ENCODE data around the gene SEZ6L2.
"Not testable (repeated sequence)": the region's sequence is repeated elsewhere in the genome, so short reads cannot be mapped to it uniquely, and the experiment has no call there.

SEZ6L2 gene

DNA sequence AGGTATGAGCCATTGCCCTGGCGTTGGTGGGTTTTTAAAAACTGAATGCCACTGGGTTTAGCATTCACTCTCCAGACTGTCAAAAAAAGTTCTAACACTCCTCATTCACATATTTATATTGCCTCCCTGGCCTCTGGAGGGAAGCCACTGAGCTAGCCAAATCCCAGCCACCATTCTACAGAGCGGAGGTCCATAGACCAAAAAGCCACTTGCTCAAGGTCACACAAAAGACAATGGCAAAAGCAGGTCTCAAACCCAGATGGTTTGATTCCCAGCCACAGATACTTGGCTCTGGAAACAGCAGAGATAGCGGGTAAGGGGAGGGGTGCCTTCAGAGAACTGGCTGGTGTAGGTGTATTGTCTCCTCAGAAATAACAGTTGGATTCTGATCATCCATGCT lies 18.3 kb downstream of the SEZ6L2 start:
- DNase-seq: no peak

DNA sequence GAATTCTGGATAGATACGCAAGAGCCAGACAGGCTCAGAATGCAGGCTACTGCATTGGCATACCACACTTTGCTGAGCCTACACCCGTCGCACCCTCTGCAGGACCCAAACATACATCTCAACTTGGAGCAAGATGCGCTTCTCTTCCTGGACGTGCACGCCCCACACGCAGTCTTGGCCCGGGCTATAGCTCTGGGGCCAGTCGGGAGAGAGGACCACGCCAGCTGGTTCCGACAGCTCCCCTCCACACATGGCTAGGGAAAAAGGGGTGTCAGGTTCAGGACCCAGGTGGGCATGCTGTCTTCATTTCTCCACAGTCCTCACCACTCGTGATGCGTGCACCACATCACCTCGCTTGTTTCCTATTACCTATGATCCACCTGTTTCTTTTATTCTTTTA lies 21.2 kb downstream of the SEZ6L2 start:
- DNase-seq: no peak

DNA sequence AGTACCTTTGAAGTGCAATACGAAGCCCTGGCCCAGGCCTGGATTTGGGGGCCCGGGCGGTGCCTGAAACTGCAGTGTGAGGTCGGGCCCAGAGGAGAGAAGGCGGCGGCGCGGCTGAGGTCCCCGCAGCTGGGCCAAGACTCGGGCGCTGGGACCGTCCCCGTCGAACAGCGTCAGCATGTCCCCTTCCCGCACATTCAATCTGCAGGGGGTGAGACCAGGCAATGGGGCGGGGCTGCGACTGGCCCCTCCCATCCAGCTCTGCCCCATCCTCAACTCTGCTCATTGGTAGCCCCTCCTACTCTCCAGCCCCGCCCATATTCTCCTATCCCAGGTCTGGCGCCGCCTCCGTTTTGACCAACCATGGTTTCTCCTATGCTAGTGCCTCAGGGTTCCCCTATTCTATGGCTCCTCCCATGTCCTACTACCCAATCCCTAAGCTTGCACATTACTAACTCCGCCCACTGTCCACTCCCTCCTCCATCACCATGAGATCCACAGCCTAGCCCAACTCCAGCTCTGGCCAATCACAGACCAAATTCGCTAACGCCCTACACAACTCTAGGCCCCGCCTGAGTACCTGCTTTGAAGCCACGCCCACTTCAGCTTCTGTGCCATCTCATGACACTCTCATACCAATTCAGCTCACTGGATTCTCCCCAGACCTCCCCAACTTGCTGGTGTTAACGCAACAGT lies 21.9 kb downstream of the SEZ6L2 start:
- peak; percentile 68 to 69 for DNase-seq

DNA sequence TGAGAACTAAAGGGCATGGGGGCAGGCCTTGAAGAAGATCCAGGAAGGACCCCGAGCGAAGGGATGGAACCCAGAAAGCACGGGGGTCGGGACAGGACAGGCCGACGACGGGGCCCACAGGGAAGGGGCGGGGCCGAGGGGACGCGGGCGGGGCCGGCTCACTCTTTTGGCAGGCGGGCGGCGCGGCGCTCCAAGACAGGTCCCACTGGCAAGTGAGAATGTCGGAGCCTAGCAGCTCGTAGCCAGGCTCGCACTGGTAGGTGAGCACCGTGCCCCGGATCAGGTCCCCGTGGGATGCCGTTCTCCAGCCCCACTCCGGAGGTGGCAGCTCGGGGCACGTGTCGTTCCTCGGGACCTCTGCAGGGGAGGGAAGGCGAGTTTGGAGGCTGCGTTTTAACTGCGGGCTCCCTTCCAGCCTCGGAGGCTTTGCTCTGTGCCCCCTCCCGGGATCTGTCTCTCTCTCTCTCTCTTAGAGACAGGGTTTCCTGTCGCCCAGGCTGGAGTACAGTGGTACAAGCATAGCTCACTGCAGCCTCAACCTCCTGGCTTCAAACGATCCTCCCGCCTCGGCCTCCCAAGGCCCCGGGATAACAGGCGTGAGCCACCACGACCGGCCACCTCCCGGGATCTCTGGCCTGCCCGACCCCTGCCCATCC lies 22.6 kb downstream of the SEZ6L2 start:
- peak in 1 of 2 donors; percentile 35 for DNase-seq

DNA sequence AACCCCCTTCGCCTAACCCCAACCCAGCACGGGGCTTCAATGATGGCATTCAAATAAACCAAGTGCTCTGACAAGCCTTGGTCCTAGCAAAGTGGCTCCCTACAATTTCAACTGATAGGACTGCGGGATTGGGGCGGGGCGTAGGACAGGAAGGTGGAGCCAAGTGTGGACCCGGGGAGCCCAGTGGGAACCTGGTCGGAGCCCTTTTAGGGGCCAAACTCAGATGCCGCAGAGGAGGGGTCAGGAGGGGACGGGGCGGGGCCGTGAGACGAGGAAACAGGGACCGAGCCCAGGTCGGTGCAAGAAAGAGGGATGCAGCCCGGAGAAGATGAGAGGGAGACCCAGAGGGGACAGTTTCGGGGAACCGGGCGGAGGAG lies 23.1 kb downstream of the SEZ6L2 start:
- no peak for DNase-seq

DNA sequence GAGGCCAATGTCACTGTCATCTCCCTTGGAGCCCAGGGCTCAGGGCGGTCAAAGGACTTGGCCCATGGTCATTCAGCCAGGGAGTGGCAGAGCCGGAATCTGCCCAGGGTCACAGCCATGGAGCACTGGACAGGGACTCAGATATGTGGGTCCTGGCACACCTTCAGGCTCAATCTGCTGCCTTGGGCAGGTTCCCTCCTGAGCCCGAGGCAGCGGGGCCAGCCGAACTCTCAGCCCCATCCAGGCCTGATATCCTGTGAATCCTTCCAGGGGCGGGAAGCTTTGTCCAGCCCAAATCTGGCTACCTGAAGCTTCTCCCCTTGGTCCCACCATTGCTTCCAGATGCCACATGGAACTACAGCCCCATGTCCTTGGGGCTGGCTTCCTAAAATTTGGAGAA lies 24.1 kb downstream of the SEZ6L2 start:
- no peak for DNase-seq

DNA sequence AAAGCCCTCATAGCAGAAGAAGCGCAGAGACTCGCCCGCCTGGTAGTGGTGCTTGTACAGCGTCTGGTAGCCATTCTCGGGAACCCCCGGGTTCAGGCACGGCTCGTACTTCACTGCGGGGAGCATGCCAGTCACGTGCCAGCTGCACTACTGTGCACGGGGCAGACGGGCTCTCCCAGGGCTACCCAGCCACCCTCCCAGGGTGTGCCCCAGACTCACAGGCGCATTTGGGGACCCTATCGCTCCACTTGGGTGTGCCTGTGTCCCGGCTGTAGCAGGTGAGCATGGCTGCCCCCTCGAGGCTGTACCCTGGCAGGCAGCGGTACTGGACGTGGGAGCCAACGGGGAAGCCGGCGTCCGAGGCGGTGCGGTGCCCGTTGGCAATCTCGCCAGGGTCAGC lies 26.0 kb downstream of the SEZ6L2 start:
- no peak for DNase-seq

DNA sequence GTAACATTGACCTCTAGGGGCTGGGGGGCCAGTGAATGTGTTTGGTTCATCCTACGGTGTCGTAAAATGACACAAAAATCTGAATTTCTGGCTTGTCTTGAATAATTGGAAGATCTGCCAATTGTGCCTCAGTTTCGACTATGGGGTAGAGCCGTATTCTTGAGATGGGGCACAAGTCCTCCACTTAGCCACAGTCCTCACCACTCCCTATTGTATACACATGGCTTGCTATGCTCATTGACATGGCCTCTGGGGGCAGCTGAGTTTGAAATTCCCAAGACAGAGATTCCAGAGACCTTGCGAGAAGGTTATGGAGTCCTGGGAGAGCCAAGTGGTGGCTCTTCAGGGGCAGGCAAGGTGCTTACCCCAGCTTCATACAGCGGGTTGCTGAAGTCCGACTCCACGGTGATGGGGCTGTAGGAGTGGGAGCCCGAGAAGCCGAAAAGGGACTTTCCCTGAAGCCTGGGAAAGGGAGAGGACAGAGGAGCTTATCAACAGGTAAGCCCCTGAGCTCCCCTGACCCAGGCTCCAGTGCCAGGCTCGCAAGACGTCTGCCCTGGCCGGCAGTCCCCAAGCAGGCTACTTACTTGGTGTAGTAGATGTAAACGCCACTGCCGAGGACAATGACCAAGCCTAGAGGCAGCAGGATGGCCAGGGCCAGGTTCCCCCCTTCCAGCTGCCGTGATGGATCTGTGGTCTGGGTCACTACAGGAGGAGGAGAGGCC lies 27.4 kb downstream of the SEZ6L2 start:
- DNase-seq: no peak

DNA sequence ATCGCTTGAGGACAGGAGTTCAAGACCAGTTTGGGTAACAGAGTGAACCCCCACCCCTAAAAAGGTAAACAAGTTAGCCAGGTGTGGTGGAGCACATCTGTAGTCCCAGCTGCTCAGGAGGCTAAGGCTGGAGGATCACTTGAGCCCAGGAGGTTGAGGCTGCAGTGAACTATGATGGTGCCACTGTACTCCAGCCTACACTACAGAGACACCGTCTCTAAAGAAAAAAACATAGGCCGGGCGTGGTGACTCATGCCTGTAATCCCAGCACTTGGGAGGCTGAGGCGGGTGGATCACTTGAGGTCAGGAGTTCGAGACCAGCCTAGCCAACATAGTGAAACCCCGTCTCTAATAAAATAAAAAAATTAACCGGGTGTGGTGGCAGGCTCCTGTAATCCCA lies 30.3 kb downstream of the SEZ6L2 start:
- DNase-seq: not testable (repeated sequence)

DNA sequence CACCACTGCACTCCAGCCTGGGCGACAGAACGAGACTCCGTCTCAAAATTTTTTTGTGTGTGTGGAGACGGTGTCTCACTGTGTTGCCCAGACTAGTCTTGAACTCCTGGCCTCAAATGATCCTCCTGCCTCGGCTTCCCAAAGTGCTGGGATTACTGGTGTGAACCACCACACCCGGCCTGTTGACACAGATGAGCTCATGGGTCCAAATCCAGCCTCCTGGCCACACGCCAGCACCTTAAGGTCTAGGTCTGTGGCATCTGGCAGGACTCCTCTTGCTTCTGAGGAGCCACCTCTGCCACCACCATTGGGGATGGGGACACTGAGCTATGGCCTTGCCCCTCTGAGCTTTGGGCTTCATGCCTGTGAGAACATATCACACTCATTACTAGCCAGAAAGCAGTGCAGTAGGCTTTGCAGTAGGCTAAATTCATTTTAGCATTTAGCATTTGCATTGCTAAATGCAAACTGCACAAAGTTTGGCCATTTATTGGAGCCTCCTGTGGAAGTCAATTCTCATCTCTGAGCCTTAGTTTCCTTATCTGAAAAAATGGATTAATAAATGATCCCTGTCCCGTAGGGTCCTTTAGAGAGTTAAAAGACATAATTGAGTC lies 30.8 kb downstream of the SEZ6L2 start:
- DNase-seq: no peak

DNA sequence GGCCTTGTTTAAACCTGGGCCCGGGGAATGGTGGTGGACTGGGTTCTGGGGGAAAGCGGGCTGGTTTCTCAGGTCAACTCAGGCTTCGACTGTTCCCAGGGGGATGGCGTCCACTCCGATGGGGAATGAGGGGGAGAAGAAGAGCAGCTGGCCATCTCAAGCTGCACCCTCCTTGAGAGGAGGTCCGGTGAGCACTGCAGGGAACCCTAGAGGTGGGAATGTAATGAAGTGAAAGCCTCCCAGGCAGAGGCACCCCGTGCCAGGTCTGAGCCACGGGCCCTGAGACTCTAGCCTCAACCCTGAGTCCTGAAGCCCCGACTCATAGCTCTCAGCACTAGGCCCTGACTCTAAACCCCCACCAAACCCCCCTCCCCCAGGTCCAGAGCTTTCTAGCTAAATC lies 35.1 kb downstream of the SEZ6L2 start:
- DNase-seq: no peak

DNA sequence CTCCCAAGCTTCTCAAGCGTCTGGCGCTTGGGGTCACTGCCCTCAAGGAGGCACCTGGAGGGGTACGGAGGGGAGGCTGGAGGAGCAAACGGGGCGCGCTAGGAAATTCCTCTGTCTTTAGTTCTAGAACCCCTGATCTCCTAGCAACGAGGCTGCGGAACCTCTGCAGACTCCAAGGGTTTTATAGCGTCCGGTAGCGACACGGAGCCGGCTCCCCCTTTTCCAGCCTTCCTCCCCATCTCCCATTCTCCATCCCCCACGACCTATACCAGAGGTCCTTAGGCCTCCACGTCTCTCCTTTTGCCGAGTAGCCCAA lies 35.7 kb downstream of the SEZ6L2 start:
- no peak for DNase-seq

DNA sequence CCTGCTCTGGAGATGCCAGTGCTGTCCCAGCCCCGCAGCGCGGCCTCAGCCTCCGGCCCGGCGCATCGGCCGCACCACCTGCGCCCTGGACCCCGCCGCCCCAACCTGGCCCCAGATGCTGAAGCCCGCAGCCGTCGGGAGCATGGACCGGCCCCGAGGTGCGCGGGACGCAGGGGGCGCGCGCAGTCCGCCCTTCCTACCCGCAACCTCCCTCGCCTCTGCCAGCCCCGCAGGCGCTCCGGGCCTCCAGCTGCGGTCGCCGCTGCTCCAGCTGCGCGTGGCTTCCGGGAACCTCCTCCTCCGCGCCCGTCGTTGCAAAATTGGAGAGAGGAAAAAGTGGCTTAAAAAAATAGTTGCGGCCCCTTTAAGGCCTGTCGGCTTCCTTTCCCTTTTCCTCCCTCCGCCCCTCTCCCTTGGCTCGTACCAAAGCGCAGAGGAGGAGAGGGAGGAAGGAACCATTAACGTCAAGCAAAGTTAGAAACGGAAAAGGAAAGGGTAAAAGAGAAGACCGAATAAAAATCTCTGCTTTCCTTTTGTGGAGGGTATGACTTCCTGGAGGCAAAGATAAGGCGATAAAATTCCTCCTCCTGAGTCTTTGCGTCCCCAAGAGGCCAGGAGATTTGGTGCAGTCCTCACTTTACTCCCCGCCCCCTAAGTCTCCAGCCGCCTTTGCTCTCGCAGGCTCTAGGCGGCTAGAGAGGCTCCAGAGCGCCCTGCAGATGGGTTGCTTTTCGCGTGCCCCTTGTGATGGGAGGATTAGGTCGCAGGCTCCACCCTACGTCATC lies 36.3 kb downstream of the SEZ6L2 start, which contains the start of gene CDIPT:
TSS of gene CDIPT (minus strand) at position 343 of the 785 bp plus-strand sequence. CDS start 369 bp downstream, outside the sequence.
- DNase-seq: peak; percentile 95 to 97

DNA sequence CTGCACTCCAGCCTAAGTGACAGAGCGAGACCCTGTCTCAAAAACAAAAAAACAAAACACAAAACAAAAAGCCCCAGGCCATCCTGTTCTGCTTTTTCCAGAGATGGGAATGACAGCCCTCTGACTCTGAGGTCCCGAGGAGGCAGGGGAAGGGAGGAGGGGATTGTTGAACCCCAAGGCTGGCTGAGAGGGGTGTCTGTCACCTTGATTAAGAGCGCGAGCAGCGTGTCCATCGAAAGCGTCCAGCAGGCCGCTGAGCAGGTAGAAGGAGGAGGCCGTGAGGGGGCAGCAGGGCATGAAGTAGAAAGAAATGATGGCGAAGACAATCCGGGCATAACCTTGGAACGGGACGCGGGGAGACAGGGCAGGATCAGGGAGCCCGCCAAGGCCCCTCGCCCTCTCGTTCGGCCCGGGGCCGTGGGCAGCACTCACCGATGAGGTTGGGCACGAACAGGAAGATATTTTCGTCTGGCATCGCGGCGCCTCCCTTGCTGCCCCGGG lies 36.9 kb downstream of the SEZ6L2 start:
- peak in 1 of 2 donors; percentile 15 for DNase-seq

DNA sequence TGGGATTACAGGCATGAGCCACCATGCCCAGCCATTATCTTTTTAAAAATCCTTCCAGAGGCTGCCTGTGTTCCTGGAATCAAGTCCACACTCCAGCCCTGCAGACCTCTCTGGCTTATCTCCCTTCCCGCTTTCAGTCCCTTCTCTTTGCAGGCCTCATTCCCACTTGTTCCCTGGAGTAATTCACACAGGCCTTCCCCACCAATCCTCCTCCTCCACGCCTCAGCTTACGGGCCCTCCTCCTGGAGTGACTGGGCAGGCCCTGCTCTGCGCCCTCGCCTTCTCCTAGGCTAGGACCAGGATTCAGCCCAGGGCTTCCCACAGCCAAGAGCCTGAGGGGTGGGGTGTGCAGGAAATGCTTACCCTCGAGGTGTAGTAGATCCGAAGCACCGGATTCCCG lies 39.1 kb downstream of the SEZ6L2 start:
- DNase-seq: no peak

DNA sequence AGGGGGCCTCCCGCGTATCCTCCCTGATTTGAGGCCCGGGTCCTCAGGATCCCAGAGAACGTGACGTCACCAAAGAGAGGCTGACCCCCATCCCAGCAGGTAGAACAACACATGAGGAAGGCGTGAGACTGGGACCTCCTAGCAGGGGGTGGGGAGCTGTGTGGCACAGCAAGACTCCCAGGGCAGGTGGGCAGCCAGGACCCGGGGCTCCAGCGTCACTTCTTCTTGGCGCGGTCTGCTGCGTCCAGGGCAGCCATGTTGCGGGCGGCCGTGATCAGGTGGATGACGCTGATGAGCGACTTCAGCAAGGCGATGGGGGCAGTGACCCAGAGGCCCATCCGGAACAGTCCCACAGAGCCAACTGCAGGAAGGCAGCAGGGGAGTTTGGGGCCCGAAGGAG lies 40.4 kb downstream of the SEZ6L2 start:
- DNase-seq: no peak

DNA sequence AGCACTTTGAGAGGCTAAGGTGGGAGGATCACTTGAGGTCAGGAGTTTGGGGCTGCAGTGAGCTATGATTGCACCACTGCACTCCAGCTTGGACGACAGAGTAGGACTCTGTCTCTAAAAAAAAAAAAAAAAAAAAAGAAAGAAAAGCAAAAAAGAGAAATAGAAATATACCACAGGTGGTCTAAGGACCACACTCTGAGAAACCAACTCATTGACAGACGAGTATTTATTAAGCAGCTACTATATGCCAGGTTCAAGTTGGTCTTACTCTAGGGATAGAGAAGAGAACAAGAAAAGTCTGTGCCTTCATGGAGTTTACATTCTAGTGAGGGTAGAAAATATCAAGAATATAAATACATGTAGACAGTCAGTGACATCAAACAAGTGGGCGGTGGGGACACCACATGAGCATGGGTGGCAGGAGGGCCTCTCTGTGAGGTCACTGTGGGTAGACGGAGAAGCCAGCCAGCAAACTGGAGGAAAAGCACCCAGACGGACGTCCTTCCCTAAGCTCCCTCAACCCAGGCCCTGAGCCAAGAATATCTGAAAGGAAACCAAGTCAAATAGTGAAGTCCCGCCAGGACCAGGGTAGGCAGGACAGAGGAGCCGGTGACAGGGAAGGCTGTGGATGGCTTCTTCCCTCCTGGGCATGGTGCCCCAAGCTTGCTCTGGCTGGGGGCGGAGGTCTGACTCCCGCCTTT lies 41.1 kb downstream of the SEZ6L2 start:
- DNase-seq: no peak

DNA sequence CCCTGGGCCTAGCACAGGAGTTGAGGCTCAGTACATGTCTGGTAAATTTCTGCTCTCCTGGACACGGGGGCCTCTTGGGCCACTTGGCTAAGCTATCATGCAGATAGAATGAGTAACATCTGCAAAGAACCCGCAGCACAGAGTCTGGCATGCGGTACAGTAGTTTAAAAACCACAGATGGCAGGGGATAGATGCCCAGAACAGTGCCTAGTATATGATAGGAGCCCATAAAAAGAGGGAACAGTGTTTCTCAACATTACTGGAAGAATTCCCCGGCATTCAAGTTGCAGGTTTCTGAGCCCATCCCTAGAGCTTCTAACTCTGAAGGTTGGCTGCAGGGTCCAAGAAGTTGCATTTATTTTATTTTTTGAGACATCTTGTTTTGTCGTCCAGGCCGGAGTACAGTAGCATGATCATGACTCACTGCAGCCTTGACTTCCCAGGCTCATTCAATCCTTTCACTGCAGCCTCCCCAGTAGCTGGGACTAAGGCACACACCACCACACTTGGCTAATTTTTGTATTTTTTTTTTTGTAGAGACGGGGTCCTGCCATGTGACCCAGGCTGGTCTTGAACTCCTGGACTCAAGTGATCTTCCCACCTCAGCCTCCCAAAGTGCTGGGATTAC lies 42.1 kb downstream of the SEZ6L2 start:
- no peak for DNase-seq

DNA sequence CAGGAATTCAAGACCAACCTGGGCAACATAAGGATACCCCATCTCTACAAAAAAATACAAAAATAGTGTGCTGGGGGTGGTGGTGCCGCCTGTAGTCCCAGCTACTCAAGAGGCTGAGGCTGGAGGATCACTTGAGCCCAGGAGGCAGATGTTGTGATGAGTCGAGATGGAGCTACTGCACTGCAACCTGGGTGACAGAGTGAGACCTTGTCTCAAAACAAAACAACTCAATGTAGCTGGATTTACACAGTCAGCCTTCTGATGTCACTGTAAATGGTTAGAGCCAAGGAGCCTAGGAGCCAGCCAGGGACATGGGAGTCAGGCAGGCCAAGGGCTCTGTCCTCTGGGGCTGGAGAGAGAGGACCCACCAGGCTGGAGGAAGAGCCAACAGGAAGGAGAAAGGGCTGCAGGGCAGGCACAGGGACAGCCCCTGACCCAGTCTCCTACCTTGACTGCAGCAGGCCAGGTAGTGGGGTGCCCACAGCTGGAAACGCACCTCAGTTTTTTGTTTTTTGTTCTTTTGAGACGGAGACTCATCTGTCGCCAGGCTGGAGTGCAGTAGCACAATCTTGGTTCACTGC lies 44.7 kb downstream of the SEZ6L2 start:
- no peak for DNase-seq

DNA sequence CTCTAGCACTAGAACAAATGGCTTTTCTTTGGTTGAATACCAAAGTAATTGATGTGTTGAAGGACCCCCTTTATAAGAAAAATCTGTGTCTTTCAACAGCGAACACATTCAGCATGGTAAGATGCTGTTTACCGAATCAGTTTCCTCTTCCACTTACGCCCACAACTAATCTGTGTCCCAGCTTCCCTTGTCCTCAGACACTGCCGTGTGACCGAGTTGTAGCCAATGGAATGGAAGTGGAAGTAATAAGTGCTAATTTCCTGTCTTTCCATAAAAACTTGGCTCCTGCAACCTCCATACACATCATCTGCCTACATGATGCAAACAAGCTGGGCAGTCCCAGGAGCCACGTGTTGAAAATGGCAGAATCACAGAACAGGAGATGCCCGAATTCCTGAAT lies 46.7 kb downstream of the SEZ6L2 start:
- no peak for DNase-seq

DNA sequence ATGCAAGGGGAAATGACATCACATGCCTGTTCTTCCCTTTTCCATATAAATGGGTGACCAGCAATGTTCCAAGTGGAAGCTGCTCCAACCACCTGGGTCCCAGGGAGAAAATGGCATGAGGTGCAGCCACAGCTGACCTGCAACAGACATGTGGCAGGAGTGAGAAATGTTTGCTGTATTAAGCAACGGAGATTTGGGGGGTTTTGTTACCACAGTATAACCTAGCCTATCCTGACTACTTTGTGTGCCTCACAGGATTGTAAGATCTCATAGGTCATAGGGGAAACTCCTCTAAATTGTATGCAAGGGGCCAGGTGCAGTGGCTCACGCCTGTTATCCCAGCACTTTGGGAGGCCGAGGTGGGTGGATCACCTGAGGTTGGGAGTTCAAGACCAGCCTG lies 48.4 kb downstream of the SEZ6L2 start:
- DNase-seq: no peak
